HEK293T (cell line): ENCODE measurements around the gene CD164L2.

Source experiments
- BHLHE40 ChIP-seq: fragments of 450-650 bp; IDR thresholded peaks from 2 replicates; pipeline ENCODE4 v1.6.1; 2016; ENCODE audit warnings: mild to moderate bottlenecking, moderate library complexity, borderline replicate concordance
- CTBP1 ChIP-seq: fragments of 450-650 bp; IDR thresholded peaks from 2 replicates; pipeline ENCODE4 v1.6.1; 2016; ENCODE audit warnings: borderline replicate concordance
- ELF4 ChIP-seq: fragments of 450-650 bp; IDR thresholded peaks from 2 replicates; pipeline ENCODE4 v1.6.1; 2017; ENCODE audit warnings: antibody characterized with exemption
- FOXA1 ChIP-seq: fragments of 450-650 bp; IDR thresholded peaks from 2 replicates; pipeline ENCODE4 v1.6.1; 2016; ENCODE audit warnings: mild to moderate bottlenecking
- FOXK2 ChIP-seq: fragments of 450-650 bp; IDR thresholded peaks from 2 replicates; pipeline ENCODE4 v1.6.1; 2016; ENCODE audit warnings: mild to moderate bottlenecking
- FOXM1 ChIP-seq: fragments of 450-650 bp; IDR thresholded peaks from 2 replicates; pipeline ENCODE4 v1.6.1; 2017; ENCODE audit warnings: mild to moderate bottlenecking, borderline replicate concordance
- HDGF ChIP-seq: fragments of 450-650 bp; IDR thresholded peaks from 2 replicates; pipeline ENCODE4 v1.6.1; 2017; ENCODE audit warnings: antibody characterized with exemption, borderline replicate concordance
- L3MBTL2 ChIP-seq: fragments of 450-650 bp; conservative IDR thresholded peaks from 2 replicates; pipeline ENCODE4 v1.6.1; 2016; ENCODE audit warnings: mild to moderate bottlenecking
- NFRKB ChIP-seq: fragments of 450-650 bp; IDR thresholded peaks from 2 replicates; pipeline ENCODE4 v1.6.1; 2016; ENCODE audit warnings: mild to moderate bottlenecking, moderate library complexity
- SP1 ChIP-seq: fragments of 450-650 bp; IDR thresholded peaks from 2 replicates; pipeline ENCODE4 v1.6.1; 2017
- SUZ12 ChIP-seq: fragments of 450-650 bp; IDR thresholded peaks from 2 replicates; pipeline ENCODE4 v1.6.1; 2016; ENCODE audit warnings: mild to moderate bottlenecking
- TARDBP ChIP-seq: fragments of 450-650 bp; IDR thresholded peaks from 2 replicates; pipeline ENCODE4 v1.6.1; 2016
- ZNF384 ChIP-seq: fragments of 450-650 bp; IDR thresholded peaks from 2 replicates; pipeline ENCODE4 v1.6.1; 2016
- TF ChIP-seq, protein P1 (sequence below): fragments of 450-650 bp; IDR thresholded peaks from 2 replicates; pipeline ENCODE4 v1.6.1; 2016

DNA sequence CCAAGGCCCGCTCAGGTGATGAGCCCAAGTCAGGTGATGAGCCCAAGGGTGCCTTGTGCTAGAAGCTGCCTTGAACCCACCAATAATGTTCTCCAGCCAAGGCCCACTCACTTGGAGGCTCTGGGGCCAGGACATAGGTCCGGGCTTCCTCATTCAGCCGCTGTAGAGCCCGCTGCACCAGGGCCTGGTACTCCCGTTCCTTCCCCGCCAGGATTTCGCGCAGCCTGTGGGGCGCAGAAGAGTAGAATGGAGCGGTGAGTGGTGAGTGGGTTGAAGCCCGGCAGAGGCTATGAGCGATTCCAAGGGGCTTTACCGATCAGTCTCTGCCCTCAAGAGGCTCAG, 26.9 kb downstream of the CD164L2 start:
- TF ChIP-seq SP1 (no peak), TARDBP (no peak), FOXM1 (no peak), FOXA1 (no peak), SUZ12 (no peak), FOXK2 (no peak), BHLHE40 (no peak), L3MBTL2 (no peak), HDGF (no peak), ZNF384 (no peak), NFRKB (no peak), CTBP1 (no peak), ELF4 (no peak)
- TF ChIP-seq, protein P1, sequence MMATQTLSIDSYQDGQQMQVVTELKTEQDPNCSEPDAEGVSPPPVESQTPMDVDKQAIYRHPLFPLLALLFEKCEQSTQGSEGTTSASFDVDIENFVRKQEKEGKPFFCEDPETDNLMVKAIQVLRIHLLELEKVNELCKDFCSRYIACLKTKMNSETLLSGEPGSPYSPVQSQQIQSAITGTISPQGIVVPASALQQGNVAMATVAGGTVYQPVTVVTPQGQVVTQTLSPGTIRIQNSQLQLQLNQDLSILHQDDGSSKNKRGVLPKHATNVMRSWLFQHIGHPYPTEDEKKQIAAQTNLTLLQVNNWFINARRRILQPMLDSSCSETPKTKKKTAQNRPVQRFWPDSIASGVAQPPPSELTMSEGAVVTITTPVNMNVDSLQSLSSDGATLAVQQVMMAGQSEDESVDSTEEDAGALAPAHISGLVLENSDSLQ, result no peak
